ENCODE measurements around the gene TRANK1.
"Not testable (repeated sequence)": the region's sequence is repeated elsewhere in the genome, so short reads cannot be mapped to it uniquely, and the experiment has no call there.

The TRANK1 gene

DNA sequence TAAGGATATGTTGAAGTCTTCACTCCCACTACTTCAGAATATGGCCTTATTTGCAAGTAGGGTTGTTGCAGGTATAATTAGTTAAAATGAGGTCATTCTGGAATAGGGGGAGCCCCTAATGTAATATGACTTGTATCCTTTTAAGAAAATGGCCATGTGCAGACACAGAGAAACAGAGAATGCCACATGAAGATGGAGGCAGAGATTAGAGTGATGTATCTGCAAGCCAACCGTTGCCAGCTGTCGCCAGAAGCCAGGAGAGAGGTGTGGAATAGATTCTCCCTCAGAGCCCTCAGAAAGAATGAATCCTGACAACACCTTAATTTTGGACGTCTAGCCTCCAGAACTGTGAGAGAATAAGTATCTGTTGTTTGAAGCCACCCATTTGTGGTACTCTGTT, 11.3 kb upstream of the TRANK1 start:
- no peak for DNase-seq

DNA sequence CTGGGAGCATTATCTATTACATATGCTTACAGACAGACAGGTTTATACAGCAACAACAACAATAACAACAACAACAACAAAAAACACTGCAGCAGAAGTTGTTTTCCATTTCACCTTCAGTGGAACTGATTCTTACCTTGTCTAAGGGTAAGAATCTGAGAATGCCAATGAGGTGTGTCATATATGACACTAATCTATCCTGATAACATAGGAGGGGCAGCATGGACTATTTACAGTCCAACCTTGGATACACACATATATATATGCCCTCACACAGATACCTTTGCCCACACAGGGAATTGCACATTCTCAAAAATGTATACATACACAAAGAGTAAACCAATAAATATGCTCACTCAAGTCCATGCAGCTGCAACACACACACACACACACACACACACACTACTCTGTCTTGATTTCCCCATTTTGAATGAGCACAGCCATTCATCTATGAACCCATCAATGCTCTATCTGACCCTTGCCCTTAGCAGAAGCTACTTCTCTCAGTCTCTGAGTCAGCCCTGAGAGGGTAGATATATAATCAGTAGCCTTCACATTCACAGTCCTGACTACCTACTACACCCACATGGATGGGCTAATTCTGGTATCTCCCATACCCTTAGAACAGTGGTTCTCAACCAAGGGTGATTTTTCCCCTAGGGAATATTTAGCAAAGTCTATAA, 9.7 kb upstream of the TRANK1 start:
- no peak for DNase-seq

DNA sequence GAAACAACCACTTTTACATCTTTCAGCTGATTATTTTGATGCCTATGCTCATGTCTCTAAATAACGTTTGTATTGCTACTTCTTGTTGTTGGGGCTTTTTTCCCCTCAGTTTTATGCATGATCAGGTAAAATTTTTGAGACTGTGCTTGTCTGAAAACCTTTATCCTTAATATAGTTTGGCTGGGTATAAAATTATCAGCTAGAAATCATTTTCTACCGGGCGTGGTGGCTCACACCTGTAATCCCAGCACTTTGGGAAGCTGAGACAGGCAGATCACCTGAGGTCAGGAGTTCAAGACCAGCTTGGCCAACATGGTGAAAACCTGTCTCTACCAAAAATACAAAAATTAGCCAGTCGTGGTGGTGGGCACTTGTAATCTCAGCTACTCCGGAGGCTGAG, 3.0 kb upstream of the TRANK1 start:
- DNase-seq = not testable (repeated sequence)

DNA sequence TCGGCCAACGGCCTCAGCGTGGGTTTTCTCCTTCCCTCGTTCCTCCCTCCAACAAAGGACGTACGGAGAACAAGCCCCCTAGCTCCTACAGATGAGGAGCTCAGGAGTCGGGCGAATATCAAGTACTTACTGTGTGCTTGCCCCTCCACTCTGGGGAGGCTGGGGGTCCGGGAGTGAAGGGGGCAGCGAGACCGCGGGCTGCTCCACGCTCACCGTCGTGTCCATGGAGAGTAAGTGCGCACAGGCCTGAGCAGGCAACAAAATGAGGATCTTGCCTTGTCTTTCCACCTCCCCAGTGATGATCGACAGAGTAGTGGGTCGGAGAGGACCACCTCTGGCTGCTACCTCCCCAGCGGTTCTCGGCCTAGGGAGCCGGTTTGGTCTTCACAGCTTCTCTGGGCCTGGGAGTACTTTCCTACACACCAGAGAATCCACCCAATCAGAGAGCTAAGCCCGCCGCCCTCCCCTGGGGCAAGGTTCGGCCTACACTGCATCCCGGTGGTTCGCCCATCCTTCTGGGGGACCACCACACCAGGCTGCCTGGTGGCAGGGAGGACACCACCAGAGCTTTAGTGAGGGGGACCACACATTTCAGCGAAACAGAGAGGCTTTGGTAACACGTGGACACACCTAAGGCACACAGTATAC, 603 bp upstream of the TRANK1 start:
- no peak for DNase-seq

DNA sequence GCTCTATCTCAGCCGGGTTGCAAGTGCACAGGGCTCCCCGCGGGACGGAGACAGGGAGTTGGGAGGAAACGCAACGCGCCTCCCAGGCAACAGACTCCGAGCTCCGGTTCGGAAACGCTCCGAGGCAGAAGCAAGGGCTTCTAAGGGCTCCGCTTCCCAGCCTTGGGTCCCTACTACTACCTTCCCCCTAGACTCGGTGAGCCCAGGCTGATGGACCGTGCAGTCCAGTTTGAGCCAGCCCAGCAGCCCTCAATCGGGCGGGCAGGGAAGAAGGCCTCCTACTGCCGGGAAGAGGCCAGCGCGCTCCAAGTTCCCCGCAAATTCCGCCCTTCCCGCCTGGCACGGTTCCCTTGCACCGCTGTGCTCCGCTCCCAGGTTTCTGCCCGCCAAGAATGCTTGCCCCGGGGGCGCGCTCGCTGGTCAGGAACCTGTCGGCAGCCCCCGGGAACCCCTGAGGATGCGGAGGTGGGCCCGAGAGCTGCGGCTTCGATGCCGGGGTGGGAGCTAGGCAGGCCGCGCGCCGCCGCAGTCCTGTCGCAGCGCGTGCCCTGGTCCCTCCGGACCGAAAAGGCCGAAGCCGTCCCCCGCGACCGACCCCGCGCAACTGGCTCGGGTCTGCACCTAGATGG, 728 bp downstream of the TRANK1 start:
- DNase-seq = peak; percentile 79

DNA sequence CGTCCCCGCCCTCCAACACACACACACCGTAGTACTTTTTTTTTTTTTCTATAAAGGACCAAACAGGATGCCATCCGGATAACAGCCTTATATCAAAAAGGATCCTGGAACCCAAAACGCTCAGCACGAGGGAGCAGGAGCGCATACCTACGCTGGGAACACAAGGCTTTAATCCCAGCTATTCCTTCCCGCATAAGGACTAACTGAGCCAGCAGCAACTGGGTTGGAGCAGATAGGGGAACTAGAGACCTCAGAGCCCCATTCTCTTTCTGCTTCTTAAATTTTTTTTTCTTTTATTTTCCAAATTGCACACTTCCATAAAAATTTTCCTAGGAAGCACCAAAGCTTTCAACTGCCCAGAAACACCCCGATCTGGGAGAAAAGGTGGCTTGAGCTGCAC, 1.3 kb downstream of the TRANK1 start:
- no peak for DNase-seq

DNA sequence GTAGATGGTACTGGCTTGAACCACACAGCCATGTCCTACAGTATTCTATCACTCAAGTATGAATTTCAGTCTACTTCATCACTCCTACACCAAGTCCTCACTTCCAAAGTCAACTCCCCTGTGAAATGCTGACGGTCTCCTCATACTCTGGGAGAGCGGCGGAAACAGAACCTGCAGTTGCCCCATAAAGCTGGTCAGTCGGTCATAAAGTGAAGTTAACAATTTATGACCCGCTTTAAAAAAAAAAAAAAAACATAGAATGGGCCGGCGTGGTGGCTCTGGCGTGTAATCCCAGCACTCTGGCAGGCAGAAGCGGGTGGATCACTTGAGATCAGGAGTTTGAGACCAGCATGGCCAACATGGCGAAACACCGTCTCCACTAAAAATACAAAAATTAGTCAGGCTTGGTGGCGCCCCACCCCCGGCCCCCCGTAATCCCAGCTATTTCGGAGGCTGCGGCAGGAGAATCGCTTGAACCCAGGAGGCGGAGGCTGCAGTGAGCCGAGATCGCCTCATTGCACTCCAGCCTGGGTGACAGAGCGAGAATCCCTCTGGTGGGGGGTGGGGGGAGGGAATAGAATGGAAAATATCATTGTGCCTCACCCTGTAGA, 2.1 kb downstream of the TRANK1 start:
- DNase-seq = no peak

DNA sequence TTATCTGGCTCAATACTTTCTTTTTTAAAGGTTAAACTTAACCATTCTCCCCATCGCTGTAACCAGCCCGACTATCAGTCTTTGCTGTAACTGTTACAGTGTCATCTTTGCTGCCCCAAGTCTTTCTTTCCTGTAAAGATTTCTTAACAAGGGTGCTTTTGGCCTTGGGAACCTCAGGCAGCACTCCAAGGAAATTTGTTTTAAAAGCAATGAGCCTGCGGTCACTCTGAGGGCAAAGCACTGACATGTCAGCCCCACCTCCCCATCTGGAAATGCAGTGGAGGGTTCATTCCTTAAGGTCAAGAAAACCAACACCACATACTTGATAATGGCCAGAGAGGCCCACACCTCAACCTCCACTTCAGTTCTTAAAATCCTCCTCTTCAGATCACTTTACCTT, 3.2 kb downstream of the TRANK1 start:
- no peak for DNase-seq

DNA sequence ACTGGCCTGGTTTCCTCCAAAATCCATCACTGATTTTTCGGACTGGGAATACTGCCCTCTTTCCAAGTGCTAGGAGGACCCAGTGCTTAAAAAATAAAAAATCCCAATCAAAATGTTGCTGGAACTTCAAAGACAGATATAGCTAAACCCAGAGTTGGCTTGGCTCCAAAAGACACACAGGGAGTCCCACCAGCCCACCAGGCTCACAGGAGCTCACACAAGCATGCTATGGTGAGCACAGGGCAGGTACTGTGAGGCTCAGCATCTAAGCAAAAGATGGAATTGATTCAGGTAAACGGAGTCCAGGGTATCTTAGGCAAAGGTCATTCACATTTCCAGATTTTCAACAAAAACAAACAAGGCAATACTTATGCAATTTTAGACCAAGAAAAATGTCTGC, 3.7 kb downstream of the TRANK1 start:
- no peak for DNase-seq

DNA sequence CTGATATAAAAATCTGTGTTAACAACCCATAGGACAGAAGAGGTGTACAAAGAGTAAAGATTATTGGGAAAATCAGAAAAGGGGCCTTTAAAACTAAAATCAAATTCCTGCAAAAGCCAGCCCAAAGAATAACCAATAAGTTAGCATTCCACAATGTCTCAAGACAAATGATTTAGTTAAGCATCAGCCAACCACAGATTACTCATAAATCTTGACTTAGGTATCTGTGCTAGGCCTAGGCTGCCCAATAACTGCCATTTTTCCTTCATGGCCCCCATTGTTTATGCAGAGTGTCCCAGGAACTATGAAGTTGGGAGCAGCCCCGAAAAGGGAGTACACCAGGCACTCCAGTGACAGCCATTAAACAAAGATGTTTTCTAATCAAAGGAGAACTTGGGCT, 7.4 kb downstream of the TRANK1 start:
- no peak for DNase-seq

DNA sequence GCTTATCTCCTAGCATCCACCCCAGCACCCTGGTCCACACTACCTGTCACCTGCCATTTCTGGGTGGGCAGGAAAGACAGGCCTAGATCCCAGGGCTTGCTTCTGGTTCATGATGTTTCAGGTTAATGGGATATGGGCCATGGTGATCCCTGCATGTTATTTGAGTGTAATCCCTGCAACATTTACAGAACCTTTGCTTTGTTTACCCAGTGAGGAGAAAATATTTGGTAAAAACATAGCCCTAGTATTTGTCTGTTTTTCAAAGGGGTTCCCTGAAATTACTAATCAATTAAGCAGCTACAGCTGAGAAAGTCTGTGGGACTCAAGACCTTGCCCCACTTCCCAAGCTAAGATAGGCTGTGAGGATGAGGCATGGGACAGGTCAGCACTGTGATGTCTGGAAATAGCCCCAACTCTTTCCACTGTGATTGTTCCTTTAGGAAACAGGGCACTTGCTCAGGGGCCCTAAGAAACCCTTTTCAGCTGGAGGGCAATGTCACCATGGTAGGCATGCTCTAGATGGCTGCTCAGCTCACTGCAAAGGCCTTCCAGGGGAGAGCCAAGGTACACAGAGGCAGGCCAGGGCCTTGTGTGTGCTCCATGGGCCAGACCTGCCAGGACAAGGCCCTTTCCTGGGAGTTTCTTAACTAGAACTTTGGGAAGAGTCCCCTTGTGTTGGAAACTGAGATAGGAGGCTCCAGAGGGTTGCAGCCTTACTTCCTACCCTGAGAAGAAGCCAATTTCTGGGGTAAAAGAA, 11.1 kb downstream of the TRANK1 start:
- no peak for DNase-seq

DNA sequence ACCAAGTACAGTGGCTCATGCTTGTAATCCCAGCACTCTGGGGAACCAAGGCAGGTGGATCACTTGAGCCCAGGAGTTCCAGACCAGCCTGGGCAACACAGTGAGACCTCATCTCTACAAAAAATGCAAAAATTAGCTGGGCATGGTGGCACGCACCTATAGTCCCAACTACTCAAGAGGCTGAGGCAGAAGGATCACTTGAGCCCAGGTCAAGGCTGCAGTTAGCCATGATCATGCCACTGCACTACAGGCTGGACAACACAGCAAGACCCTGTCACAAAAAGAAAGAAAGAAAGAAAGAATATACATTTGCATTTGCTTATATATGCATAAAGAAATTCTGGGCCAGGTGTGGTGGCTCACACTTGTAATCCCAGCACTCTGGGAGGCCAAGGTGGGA, 13.4 kb downstream of the TRANK1 start:
- DNase-seq = not testable (repeated sequence)

DNA sequence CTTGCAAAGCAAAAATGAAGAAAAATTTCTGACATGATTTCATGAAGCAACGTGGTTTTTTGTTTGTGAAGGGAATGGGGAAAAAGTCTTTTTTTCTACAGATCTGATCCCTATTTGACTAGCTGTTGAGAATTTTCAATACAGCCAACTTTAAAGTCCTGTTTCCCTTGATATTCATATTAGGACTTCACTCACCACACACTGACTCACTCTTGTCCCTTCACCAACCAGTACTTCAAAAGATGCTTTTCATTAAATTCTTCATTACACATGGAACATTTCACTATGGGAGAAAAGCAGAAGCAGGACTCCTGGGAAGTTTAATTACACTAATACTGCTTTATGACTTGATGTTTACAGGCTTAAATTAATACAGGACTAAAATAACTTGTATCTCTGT, 16.6 kb downstream of the TRANK1 start:
- DNase-seq = no peak

DNA sequence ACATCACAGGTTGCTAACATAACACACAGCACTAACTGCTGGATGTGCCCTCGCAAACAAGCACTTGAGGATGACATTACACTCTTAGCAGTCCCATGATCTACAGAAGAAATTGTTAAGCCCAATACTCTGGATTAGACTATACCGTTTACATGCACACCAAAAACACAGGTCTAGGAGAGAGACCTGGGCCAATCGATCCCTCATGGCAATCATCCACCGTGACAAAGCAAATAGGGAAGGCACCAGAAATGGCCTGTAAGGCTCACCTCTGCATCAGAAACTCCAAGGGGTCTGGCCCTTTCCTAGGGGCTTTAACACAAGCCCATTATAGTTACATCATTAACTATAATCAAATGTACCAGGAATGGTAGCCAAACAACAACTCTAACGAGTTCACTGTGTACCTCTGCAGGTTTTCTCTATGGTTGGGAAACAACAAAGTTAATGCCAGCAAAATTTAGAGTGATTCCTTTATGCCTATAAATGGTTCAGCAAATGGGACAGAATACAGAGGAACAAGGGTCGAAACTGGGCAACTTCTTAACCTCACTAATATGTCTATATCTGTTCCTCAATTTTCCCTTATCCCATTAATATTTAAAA, 18.5 kb downstream of the TRANK1 start:
- no peak for DNase-seq

DNA sequence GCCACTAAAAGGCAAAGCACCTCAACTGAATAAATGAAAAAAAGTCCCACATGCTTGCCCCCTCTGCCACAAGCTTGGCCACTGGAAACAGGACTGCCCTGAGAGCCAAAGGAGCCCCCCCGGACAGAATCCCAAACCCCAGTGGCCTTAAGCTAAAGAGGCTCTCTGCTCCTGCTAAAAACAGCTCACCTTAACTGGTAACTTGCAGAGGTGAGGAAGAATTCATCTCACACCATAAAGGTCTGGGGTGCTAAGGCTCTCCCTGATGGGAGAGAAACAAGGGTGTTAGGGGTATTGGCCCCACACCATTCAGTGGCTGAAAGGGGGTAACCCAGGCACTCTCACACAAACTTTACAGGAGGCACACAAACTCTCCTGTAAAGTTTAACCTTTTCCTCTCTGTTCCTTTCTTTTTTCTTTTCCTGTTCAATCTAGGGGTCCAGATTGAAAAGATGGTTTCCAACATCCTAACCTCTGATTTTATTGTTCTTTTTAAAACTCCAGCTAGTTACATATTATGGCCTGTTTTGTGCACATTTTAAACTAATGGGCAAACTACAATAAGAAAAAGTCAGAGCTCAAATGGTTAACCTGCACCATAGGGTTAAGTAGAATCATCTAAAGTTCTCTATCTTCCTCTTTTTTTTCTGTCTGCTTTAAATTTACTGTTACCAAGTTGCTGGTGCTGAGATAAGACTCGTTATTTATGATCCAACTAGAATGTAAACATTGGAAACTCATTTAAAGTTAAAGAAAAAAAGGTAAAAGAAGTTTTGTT, 19.9 kb downstream of the TRANK1 start:
- DNase-seq = no peak

DNA sequence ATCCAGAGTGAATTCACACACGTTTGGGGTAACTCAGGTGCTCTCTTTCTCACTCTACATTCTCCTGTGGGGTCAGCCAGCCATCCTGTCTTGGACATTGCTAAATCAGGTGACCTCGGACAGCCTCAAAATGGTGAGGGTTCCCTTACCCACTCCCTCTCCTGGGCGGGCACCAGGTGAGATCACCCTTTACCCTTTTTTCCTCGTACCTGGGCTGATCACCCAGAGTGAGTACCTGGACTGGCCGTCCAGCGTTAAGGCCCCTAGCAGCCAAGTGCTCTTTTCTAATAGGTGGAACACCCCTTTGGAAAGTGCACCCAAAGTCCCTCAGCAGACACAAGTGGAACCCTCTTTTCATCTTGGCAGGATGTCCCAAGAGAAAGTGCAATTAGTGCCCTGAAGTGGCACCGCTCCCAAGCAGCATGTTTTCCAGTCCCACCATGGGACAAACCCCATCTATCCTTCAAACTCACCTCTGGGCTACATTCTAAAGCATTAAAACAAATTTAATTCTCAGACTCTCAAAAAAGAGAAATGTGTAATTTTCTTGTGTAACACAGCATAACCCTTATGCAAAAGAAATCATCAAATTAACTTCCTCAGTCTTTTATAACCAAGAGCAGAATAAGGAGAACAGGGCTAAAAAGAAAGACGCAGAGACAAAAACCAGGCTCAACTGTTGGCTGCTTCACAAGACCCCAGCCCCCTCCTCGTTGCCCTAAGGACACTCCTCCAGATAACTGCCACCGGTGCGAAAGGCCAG, 20.7 kb downstream of the TRANK1 start:
- DNase-seq = no peak

DNA sequence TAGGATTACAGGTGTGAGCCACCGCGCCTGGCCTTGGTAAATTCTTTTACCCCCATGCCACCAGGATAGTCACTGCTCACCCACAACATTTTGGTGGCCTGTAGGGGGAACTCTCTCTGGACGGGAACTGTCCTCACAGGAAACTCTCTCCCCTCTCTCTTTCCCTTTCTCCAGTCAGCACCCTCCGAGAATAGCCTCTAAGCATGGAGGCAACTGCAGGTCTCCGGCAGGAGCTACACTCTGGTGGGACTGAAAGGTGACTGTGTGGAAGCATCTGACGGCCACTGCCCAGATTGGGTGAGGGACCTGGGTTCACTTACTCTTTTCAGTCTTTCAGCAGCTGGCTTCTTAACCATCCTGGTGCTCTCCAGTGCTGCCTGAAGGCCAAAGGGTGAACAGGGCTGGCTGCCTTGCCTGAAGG, 21.3 kb downstream of the TRANK1 start:
- no peak for DNase-seq

DNA sequence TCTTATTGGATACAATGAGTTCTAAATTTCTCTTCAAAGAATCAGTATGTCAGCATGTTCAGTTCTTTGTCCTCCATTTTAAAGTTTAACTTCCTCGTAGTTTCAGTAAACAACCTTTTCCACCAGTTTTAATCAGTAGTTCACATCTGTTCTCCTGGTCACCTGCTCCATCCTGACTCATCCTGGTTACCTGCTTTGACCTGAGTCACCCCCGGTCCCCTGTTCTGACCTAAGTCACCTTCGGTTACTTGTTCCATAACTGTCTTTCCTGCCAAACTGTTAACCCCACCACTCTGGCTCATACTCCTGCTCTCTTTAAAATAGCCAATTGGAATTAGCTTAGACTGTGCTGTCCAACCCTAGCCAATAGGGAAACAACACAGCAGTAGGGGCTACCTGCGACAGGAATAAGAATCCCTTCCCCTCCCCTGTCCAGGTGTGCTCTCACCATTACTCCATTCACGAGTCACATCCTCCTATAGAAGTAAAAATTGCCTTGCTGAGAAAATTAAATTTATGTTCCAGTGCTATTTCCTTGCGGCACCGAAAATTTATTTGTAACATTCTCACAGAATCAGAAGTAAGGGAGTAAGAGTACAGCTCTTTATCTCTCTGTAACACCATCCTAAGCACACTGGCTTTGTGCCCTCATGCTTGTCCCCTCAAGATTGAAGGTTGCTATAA, 23.8 kb downstream of the TRANK1 start:
- DNase-seq = no peak

DNA sequence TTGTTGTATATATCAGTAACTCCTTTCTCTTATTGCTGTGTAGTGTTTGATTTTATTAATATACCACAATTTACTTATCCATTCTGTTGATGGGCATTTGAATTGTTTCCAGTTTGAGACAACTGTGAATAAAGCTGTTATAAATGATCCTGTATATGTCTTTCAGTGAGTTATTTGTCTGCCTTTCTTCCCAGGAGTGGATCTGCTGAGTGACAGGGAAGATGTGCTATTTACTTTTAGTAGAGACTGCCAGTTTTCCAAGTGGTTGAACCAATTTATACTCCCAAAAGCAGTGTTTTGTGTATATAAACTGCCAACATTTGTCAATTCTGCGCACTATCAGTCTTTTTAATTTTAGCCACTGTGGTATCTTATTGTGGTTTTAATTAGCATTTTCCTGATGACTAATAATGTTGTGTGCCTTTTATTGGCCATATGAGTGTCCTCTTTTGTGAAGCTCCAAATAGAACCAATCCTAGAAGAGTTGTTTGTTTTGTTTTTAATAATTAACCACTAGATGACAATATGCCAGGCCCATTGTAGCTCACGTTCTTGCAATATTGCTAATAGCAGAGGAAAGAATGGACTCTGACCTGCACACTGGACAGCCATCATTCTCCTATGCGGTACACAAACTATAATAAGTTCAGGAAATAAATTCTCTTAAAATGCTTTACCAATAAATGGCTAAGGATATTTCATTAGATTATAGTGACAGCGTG, 25.3 kb downstream of the TRANK1 start:
- DNase-seq = no peak

DNA sequence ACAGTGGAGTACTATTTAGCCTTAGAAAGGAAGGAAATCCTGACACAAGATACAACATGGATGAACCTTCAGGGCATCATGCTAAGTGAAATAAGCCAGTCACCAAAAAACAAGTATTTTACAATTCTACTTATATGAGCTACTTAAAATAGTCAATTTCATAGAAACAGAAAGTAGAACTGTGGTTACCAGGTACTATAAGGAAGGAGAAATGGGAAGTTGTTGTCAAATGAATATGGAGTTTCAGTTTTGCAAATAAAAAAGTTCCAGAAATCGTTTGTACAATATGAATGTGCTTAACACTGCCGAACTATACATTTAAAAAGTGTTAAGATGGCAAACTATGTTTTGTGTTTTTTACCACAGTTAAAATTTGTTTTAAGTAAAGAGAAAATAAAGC, 26.8 kb downstream of the TRANK1 start:
- DNase-seq = no peak
